BLaER1 (cell line): ENCODE data around the gene RASGRF1.

Source experiments
- H3K27ac ChIP-seq: shearing (Covaris generic); formaldehyde crosslinking; 2 replicates; pipeline ENCODE4 v1.8.1; 2022
- H3K27me3 ChIP-seq: shearing (Covaris generic); formaldehyde crosslinking; 2 replicates; pipeline ENCODE4 v1.8.1; 2022
- H3K36me3 ChIP-seq: shearing (Covaris generic); formaldehyde crosslinking; 2 replicates; pipeline ENCODE4 v1.8.1; 2022
- H3K4me1 ChIP-seq: shearing (Covaris generic); formaldehyde crosslinking; 2 replicates; pipeline ENCODE4 v1.8.1; 2022
- H3K4me2 ChIP-seq: shearing (Covaris generic); formaldehyde crosslinking; 2 replicates; pipeline ENCODE4 v1.8.1; 2022
- H3K4me3 ChIP-seq: shearing (Covaris generic); formaldehyde crosslinking; 2 replicates; pipeline ENCODE4 v1.8.1; 2022
- H3K9ac ChIP-seq: shearing (Covaris generic); formaldehyde crosslinking; 2 replicates; pipeline ENCODE4 v1.8.1; 2022
- H3K9me3 ChIP-seq: shearing (Covaris generic); formaldehyde crosslinking; 2 replicates; pipeline ENCODE4 v1.8.1; 2022
- H4K20me1 ChIP-seq: shearing (Covaris generic); formaldehyde crosslinking; 2 replicates; pipeline ENCODE4 v1.8.1; 2022
- Cebpa-rat ChIP-seq: shearing (Covaris generic); IDR thresholded peaks from 2 replicates; pipeline ENCODE4 v1.8.1; 2022

The RASGRF1 gene

GRCh38 chr15:79042213-79042928 is 48.2 kb downstream of the RASGRF1 start:
- no peak overlapping the region; the same call in 1 of the 2 replicates for H3K4me3 ChIP-seq
- peaks cover 28% of the 10 kb centered on the region for H3K9me3 ChIP-seq
- H3K9ac ChIP-seq = no peak overlapping the region
- H3K27ac ChIP-seq = no peak overlapping the region
- H4K20me1 ChIP-seq = no peaks in the 10 kb centered on the region
- H3K4me2 ChIP-seq = no peak overlapping the region
- no peaks in the 10 kb centered on the region for H3K36me3 ChIP-seq
- peaks cover 30% of the 10 kb centered on the region for H3K4me1 ChIP-seq
- H3K27me3 ChIP-seq = no peaks in the 10 kb centered on the region
- no peak for TF ChIP-seq Cebpa-rat

GRCh38 chr15:79041601-79042168 is 48.9 kb downstream of the RASGRF1 start:
- H3K4me3 ChIP-seq = no peak overlapping the region
- peaks cover 28% of the 10 kb centered on the region for H3K9me3 ChIP-seq
- no peak overlapping the region for H3K9ac ChIP-seq
- H3K36me3 ChIP-seq = no peaks in the 10 kb centered on the region
- H3K27ac ChIP-seq = no peak overlapping the region
- no peak for TF ChIP-seq Cebpa-rat
- H3K27me3 ChIP-seq = no peaks in the 10 kb centered on the region
- peaks cover 30% of the 10 kb centered on the region for H3K4me1 ChIP-seq
- H4K20me1 ChIP-seq = no peaks in the 10 kb centered on the region
- no peak overlapping the region for H3K4me2 ChIP-seq

- Histone ChIP-seq H3K9ac (no peak overlapping the region), H3K27me3 (0 out of 2 replicates have a peak, but pooled peaks cover 4% of the 10 kb centered on the region), H3K4me3 (no peak overlapping the region), H3K4me2 (no peak overlapping the region), H3K9me3 (peaks cover 26% of the 10 kb centered on the region), H3K4me1 (peaks cover 10% of the 10 kb centered on the region; the same call in 1 of the 2 replicates), H3K27ac (no peak overlapping the region), H4K20me1 (no peaks in the 10 kb centered on the region), H3K36me3 (no peaks in the 10 kb centered on the region)
- TF ChIP-seq Cebpa-rat = no peak
Measured at GRCh38 chr15:79037848-79038247, 52.7 kb downstream of the RASGRF1 start.

- Histone ChIP-seq H3K4me3 (no peak overlapping the region), H3K27ac (no peak overlapping the region), H3K9me3 (peaks cover 14% of the 10 kb centered on the region), H3K9ac (no peak overlapping the region), H3K4me2 (no peak overlapping the region), H3K36me3 (no peaks in the 10 kb centered on the region), H3K27me3 (0 out of 2 replicates have a peak, but pooled peaks cover 4% of the 10 kb centered on the region), H3K4me1 (peaks cover 6% of the 10 kb centered on the region; the same call in 1 of the 2 replicates), H4K20me1 (no peaks in the 10 kb centered on the region)
- no peak for TF ChIP-seq Cebpa-rat
Measured at GRCh38 chr15:79036323-79036722, 54.3 kb downstream of the RASGRF1 start.

- peaks cover 14% of the 10 kb centered on the region for H3K9me3 ChIP-seq
- H4K20me1 ChIP-seq = no peaks in the 10 kb centered on the region
- H3K36me3 ChIP-seq = no peaks in the 10 kb centered on the region
- H3K9ac ChIP-seq = no peak overlapping the region
- H3K27ac ChIP-seq = no peak overlapping the region
- TF ChIP-seq Cebpa-rat = no peak
- H3K27me3 ChIP-seq = 0 out of 2 replicates have a peak, but pooled peaks cover 4% of the 10 kb centered on the region
- no peak overlapping the region for H3K4me3 ChIP-seq
- no peak overlapping the region for H3K4me2 ChIP-seq
- peaks cover 6% of the 10 kb centered on the region; the same call in 1 of the 2 replicates for H3K4me1 ChIP-seq
Measured at GRCh38 chr15:79035814-79036213, 54.8 kb downstream of the RASGRF1 start.

GRCh38 chr15:79035111-79035601 is 55.4 kb downstream of the RASGRF1 start:
- no peak overlapping the region for H3K27ac ChIP-seq
- H3K4me2 ChIP-seq = no peak overlapping the region

GRCh38 chr15:79034284-79034683 is 56.3 kb downstream of the RASGRF1 start:
- Histone ChIP-seq H3K4me2 (no peak overlapping the region), H3K4me1 (peaks cover 6% of the 10 kb centered on the region; the same call in 1 of the 2 replicates), H3K36me3 (no peaks in the 10 kb centered on the region), H3K27ac (no peak overlapping the region), H3K4me3 (no peak overlapping the region), H3K27me3 (0 out of 2 replicates have a peak, but pooled peaks cover 4% of the 10 kb centered on the region), H4K20me1 (no peaks in the 10 kb centered on the region), H3K9ac (no peak overlapping the region), H3K9me3 (peaks cover 14% of the 10 kb centered on the region)
- no peak for TF ChIP-seq Cebpa-rat

More at GRCh38 chr15:79035111-79035601, 55.4 kb downstream of the RASGRF1 start:
- no peak for TF ChIP-seq Cebpa-rat
- peaks cover 6% of the 10 kb centered on the region; the same call in 1 of the 2 replicates for H3K4me1 ChIP-seq
- H3K4me3 ChIP-seq = no peak overlapping the region
- H3K9me3 ChIP-seq = peaks cover 14% of the 10 kb centered on the region
- no peak overlapping the region for H3K9ac ChIP-seq
- no peaks in the 10 kb centered on the region for H3K36me3 ChIP-seq
- H4K20me1 ChIP-seq = no peaks in the 10 kb centered on the region
- 0 out of 2 replicates have a peak, but pooled peaks cover 4% of the 10 kb centered on the region for H3K27me3 ChIP-seq

GRCh38 chr15:79032656-79033055 is 57.9 kb downstream of the RASGRF1 start:
- Histone ChIP-seq H3K4me3 (no peak overlapping the region), H3K36me3 (no peaks in the 10 kb centered on the region), H3K4me2 (no peak overlapping the region), H3K27ac (no peak overlapping the region), H3K27me3 (0 out of 2 replicates have a peak, but pooled peaks cover 4% of the 10 kb centered on the region), H4K20me1 (no peaks in the 10 kb centered on the region), H3K9ac (no peak overlapping the region), H3K4me1 (peaks cover 6% of the 10 kb centered on the region; the same call in 1 of the 2 replicates), H3K9me3 (peaks cover 10% of the 10 kb centered on the region)
- no peak for TF ChIP-seq Cebpa-rat

GRCh38 chr15:79031821-79032220 is 58.8 kb downstream of the RASGRF1 start:
- Histone ChIP-seq H3K4me2 (no peak overlapping the region), H3K27me3 (0 out of 2 replicates have a peak, but pooled peaks cover 4% of the 10 kb centered on the region), H3K9ac (no peak overlapping the region), H3K4me1 (peaks cover 6% of the 10 kb centered on the region; the same call in 1 of the 2 replicates), H3K4me3 (no peak overlapping the region), H4K20me1 (no peaks in the 10 kb centered on the region), H3K36me3 (no peaks in the 10 kb centered on the region), H3K27ac (no peak overlapping the region), H3K9me3 (peaks cover 10% of the 10 kb centered on the region)
- no peak for TF ChIP-seq Cebpa-rat

GRCh38 chr15:79031201-79031600 is 59.4 kb downstream of the RASGRF1 start:
- no peaks in the 10 kb centered on the region for H4K20me1 ChIP-seq
- 0 out of 2 replicates have a peak, but pooled peaks cover 4% of the 10 kb centered on the region for H3K27me3 ChIP-seq
- no peak overlapping the region for H3K4me2 ChIP-seq
- H3K9ac ChIP-seq = no peak overlapping the region
- no peak for TF ChIP-seq Cebpa-rat
- H3K4me1 ChIP-seq = peaks cover 6% of the 10 kb centered on the region; the same call in 1 of the 2 replicates
- no peak overlapping the region for H3K27ac ChIP-seq
- no peak overlapping the region for H3K4me3 ChIP-seq
- no peaks in the 10 kb centered on the region for H3K36me3 ChIP-seq
- peaks cover 10% of the 10 kb centered on the region for H3K9me3 ChIP-seq
